ENCODE results near the gene LRRC8C.

DNA sequence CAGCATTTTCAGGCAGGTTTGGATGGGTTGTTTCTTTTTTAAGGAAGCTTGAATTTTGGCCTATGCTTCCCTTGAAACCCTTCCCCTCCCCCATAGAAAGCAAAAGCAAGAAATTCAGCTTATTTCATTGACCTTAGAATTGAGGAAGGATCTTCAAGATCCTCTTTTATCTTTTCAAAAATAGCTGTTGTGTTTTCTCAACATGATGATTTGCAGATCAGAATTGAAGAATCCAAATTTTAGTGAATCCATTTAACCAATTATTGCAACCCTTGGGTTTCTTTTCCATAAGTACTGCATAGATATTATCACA is 73.7 kb downstream of the LRRC8C start:
- no peak for TF ChIP-seq ETV6 (conservative IDR thresholded peaks at IDR 0.05 in 1 of 2, IDR thresholded peaks at IDR 0.05 in 1 of 2; ENCODE audit: borderline replicate concordance in 1 of 2, low read depth in 1 of 2)
- TF ChIP-seq RAD21 (IDR thresholded peaks at IDR 0.05; ENCODE audit: insufficient read depth, low read depth, low read length): no peak
- TF ChIP-seq, protein P1, sequence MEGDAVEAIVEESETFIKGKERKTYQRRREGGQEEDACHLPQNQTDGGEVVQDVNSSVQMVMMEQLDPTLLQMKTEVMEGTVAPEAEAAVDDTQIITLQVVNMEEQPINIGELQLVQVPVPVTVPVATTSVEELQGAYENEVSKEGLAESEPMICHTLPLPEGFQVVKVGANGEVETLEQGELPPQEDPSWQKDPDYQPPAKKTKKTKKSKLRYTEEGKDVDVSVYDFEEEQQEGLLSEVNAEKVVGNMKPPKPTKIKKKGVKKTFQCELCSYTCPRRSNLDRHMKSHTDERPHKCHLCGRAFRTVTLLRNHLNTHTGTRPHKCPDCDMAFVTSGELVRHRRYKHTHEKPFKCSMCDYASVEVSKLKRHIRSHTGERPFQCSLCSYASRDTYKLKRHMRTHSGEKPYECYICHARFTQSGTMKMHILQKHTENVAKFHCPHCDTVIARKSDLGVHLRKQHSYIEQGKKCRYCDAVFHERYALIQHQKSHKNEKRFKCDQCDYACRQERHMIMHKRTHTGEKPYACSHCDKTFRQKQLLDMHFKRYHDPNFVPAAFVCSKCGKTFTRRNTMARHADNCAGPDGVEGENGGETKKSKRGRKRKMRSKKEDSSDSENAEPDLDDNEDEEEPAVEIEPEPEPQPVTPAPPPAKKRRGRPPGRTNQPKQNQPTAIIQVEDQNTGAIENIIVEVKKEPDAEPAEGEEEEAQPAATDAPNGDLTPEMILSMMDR (IDR thresholded peaks at IDR 0.05 in 2 of 3, conservative IDR thresholded peaks at IDR 0.05 in 1 of 3; ENCODE audit: control insufficient read depth in 2 of 3, extremely low read depth in 1 of 3, insufficient read depth in 1 of 3, low read depth in 3 of 3, low read length in 3 of 3): no peak
- TF ChIP-seq, protein P2, sequence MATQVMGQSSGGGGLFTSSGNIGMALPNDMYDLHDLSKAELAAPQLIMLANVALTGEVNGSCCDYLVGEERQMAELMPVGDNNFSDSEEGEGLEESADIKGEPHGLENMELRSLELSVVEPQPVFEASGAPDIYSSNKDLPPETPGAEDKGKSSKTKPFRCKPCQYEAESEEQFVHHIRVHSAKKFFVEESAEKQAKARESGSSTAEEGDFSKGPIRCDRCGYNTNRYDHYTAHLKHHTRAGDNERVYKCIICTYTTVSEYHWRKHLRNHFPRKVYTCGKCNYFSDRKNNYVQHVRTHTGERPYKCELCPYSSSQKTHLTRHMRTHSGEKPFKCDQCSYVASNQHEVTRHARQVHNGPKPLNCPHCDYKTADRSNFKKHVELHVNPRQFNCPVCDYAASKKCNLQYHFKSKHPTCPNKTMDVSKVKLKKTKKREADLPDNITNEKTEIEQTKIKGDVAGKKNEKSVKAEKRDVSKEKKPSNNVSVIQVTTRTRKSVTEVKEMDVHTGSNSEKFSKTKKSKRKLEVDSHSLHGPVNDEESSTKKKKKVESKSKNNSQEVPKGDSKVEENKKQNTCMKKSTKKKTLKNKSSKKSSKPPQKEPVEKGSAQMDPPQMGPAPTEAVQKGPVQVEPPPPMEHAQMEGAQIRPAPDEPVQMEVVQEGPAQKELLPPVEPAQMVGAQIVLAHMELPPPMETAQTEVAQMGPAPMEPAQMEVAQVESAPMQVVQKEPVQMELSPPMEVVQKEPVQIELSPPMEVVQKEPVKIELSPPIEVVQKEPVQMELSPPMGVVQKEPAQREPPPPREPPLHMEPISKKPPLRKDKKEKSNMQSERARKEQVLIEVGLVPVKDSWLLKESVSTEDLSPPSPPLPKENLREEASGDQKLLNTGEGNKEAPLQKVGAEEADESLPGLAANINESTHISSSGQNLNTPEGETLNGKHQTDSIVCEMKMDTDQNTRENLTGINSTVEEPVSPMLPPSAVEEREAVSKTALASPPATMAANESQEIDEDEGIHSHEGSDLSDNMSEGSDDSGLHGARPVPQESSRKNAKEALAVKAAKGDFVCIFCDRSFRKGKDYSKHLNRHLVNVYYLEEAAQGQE (IDR thresholded peaks at IDR 0.05; ENCODE audit: low read depth, low read length): no peak
- no peak for TF ChIP-seq USF1 (IDR thresholded peaks at IDR 0.05; ENCODE audit: borderline replicate concordance, extremely low read length, insufficient read depth, low read depth, low read length)
- TF ChIP-seq, protein P3, sequence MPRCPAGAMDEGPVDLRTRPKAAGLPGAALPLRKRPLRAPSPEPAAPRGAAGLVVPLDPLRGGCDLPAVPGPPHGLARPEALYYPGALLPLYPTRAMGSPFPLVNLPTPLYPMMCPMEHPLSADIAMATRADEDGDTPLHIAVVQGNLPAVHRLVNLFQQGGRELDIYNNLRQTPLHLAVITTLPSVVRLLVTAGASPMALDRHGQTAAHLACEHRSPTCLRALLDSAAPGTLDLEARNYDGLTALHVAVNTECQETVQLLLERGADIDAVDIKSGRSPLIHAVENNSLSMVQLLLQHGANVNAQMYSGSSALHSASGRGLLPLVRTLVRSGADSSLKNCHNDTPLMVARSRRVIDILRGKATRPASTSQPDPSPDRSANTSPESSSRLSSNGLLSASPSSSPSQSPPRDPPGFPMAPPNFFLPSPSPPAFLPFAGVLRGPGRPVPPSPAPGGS (IDR thresholded peaks at IDR 0.05; ENCODE audit: borderline replicate concordance, insufficient read depth, low read depth, low read length, poor library complexity, severe bottlenecking): no peak
- TF ChIP-seq ZZZ3 (IDR thresholded peaks at IDR 0.05; ENCODE audit: control insufficient read depth, insufficient read length, low read depth): no peak
